ENCODE data around the gene ENKD1. TPM values are rescaled to one million over a fixed set of nuclear protein-coding genes. Genes with fewer than 3 reads are reported as not detected.

The ENKD1 gene
- total RNA-seq, 1 experiment from 2014 or later = 8.9 TPM

DNA sequence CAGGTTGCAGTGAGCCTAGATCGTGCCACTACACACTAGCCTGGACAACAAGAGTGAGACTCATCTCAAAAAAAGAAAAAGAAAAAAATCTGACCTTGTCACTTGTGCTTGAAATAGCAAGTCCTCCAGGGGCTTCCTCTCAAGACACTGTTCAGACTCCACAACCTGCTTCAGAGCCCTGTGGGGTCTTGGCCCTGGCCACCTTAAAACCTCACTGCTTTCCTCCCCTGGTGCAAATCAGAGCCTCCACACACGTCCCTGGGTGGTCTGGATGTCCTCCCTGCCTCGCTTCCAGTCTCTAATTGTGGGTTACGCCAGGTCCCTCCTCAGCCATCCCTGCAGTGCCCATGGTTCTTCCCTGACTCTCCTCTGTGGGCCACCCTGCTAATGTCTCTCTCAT is 11.2 kb downstream of the ENKD1 start:
- no peaks in the 10 kb centered on the region for H3K4me1 Mint-ChIP-seq (ENCODE audit: low read depth, unreplicated experiment)
- ChIA-PET POLR2A (no interaction called here), CTCF (no interaction called here)
- no TSS peak for BruUV-seq (replicated peaks)
- no peaks in the 10 kb centered on the region for H3K9me3 ChIP-seq
- DNase-seq = no peak
- no peak overlapping the region for H3K27ac Mint-ChIP-seq (ENCODE audit: unreplicated experiment)
- H3K36me3 Mint-ChIP-seq (ENCODE audit: insufficient read depth, unreplicated experiment) = peaks cover 27% of the 10 kb centered on the region
- peaks cover 12% of the 10 kb centered on the region for H3K4me1 ChIP-seq
- no peak for TF ChIP-seq CTCF (IDR thresholded peaks at IDR 0.05; ENCODE audit: insufficient read depth in 1 of 2, low read depth in 1 of 2, low read length in 1 of 2, severe bottlenecking in 1 of 2, unreplicated experiment in 1 of 2)
- H3K4me3 ChIP-seq (ENCODE audit: low read depth, low read length) = no peak overlapping the region
- H3K36me3 ChIP-seq (ENCODE audit: control insufficient read depth, insufficient read depth, low read length) = no peaks in the 10 kb centered on the region
- H3K4me3 Mint-ChIP-seq (ENCODE audit: unreplicated experiment) = no peak overlapping the region
- no peaks in the 10 kb centered on the region for H3K27me3 Mint-ChIP-seq (ENCODE audit: insufficient read depth, unreplicated experiment)
- no peaks in the 10 kb centered on the region for H3K9me3 Mint-ChIP-seq (ENCODE audit: unreplicated experiment)
- intact Hi-C loops (cut with micrococcal nuclease; ENCODE audit: unreplicated experiment) = no loop called here
- no peaks in the 10 kb centered on the region for H3K27me3 ChIP-seq (replicated peaks; ENCODE audit: control insufficient read depth, insufficient read depth, low read length)

DNA sequence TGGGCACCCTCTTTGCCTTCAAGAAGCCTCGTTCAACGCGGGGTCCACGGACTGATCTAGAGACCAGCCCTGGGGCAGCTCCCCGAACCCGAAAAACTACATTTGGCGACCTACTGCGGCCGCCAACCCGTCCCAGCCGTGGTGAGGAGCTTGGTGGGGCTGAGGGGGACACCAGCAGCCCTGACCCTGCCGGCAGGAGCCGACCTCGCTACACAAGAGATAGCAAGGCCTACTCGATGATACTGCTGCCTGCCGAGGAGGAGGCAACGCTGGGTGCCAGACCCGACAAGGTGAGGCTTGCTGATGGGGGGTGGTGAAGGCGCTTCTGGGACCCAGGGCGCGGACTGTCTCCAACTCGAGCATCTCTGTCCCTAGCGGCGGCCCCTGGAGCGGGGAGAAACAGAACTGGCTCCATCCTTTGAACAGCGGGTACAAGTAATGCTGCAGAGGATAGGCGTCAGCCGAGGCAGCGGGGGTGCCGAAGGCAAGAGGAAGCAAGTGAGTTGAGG is 12.1 kb downstream of the ENKD1 start:
- intact Hi-C loops (cut with micrococcal nuclease; ENCODE audit: unreplicated experiment) = no loop called here
- no peak for TF ChIP-seq CTCF (IDR thresholded peaks at IDR 0.05; ENCODE audit: insufficient read depth in 1 of 2, low read depth in 1 of 2, low read length in 1 of 2, severe bottlenecking in 1 of 2, unreplicated experiment in 1 of 2)
- no peaks in the 10 kb centered on the region for H3K36me3 ChIP-seq (ENCODE audit: control insufficient read depth, insufficient read depth, low read length)
- H3K27me3 ChIP-seq (replicated peaks; ENCODE audit: control insufficient read depth, insufficient read depth, low read length) = no peaks in the 10 kb centered on the region
- POLR2A ChIA-PET = no interaction called here
- H3K36me3 Mint-ChIP-seq (ENCODE audit: insufficient read depth, unreplicated experiment) = peaks cover 18% of the 10 kb centered on the region
- H3K9me3 ChIP-seq = no peaks in the 10 kb centered on the region
- BruUV-seq (replicated peaks) = no TSS peak
- CTCF ChIA-PET = interaction anchor here (0.6 kb wide), 1 partner anchor 14 kb away, joined by 4 read pairs; no protein-coding TSS in a partner anchor
- no peaks in the 10 kb centered on the region for H3K4me1 Mint-ChIP-seq (ENCODE audit: low read depth, unreplicated experiment)
- DNase-seq = peak in 1 of 2 experiments; percentile 37
- no peaks in the 10 kb centered on the region for H3K27me3 Mint-ChIP-seq (ENCODE audit: insufficient read depth, unreplicated experiment)
- no peak overlapping the region for H3K27ac Mint-ChIP-seq (ENCODE audit: unreplicated experiment)
- H3K9me3 Mint-ChIP-seq (ENCODE audit: unreplicated experiment) = no peaks in the 10 kb centered on the region
- peaks cover 12% of the 10 kb centered on the region for H3K4me1 ChIP-seq
- no peak overlapping the region for H3K4me3 ChIP-seq (ENCODE audit: low read depth, low read length)
- no peak overlapping the region for H3K4me3 Mint-ChIP-seq (ENCODE audit: unreplicated experiment)

GRCh38 chr16:67653789-67654402 is 12.7 kb downstream of the ENKD1 start:
- no TSS peak for BruUV-seq (replicated peaks)
- no peaks in the 10 kb centered on the region for H3K27me3 ChIP-seq (replicated peaks; ENCODE audit: control insufficient read depth, insufficient read depth, low read length)
- Mint-ChIP-seq H3K4me1 (ENCODE audit: low read depth, unreplicated experiment) (no peaks in the 10 kb centered on the region), H3K9me3 (ENCODE audit: unreplicated experiment) (no peaks in the 10 kb centered on the region), H3K27ac (ENCODE audit: unreplicated experiment) (no peak overlapping the region), H3K36me3 (ENCODE audit: insufficient read depth, unreplicated experiment) (peaks cover 13% of the 10 kb centered on the region), H3K4me3 (ENCODE audit: unreplicated experiment) (peak overlapping the region; percentile 71), H3K27me3 (ENCODE audit: insufficient read depth, unreplicated experiment) (no peaks in the 10 kb centered on the region)
- intact Hi-C loops (cut with micrococcal nuclease; ENCODE audit: unreplicated experiment) = no loop called here
- H3K4me1 ChIP-seq = peaks cover 8% of the 10 kb centered on the region
- ChIA-PET POLR2A (interaction anchor here (0.6 kb wide), 1 partner anchor 284 kb away, joined by 7 read pairs; no protein-coding TSS in a partner anchor), CTCF (interaction anchor here (0.6 kb wide), 2 partner anchors 13 to 340 kb away, joined by 4 to 5 read pairs; no protein-coding TSS in a partner anchor)
- DNase-seq = peak in 1 of 2 experiments; percentile 38
- H3K4me3 ChIP-seq (ENCODE audit: low read depth, low read length) = peak overlapping the region; percentile 70
- no peak for TF ChIP-seq CTCF (IDR thresholded peaks at IDR 0.05; ENCODE audit: insufficient read depth in 1 of 2, low read depth in 1 of 2, low read length in 1 of 2, severe bottlenecking in 1 of 2, unreplicated experiment in 1 of 2)
- no peaks in the 10 kb centered on the region for H3K36me3 ChIP-seq (ENCODE audit: control insufficient read depth, insufficient read depth, low read length)
- no peaks in the 10 kb centered on the region for H3K9me3 ChIP-seq
